Measurements from ENCODE around the gene HPCAL1. TPM values are rescaled to one million over a fixed set of nuclear protein-coding genes. Genes with fewer than 3 reads are reported as not detected.

HPCAL1 gene
- total RNA-seq, 1 experiment from 2014 or later, result 35.1 TPM

DNA sequence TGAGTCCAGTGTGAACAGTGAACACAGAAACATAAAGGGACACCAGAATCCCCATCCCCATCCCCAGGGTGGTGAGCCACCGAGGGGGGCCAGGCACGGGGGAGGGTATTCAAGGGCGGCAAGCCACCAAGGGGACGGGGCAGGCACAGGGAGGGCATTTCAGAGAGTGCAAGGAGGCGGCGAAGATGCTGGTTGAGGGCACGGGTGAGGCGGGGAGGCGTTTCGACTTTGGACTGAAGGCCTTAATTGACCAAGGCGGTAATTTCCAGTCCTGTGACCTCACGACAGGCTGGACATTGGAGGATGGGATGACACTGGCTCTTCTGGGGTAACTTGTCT lies 75.0 kb downstream of the HPCAL1 start:
- CTCF ChIA-PET, result no interaction called here
- intact Hi-C loops (cut with micrococcal nuclease; ENCODE audit: unreplicated experiment), result no loop called here
- BruUV-seq (replicated peaks), result no TSS peak
- H3K36me3 Mint-ChIP-seq (ENCODE audit: insufficient read depth, unreplicated experiment), result no peaks in the 10 kb centered on the region
- no peak overlapping the region for H3K4me3 Mint-ChIP-seq (ENCODE audit: low read depth, unreplicated experiment)
- H3K9me3 Mint-ChIP-seq (ENCODE audit: low read depth, unreplicated experiment), result no peaks in the 10 kb centered on the region
- no peak overlapping the region for H3K27ac Mint-ChIP-seq (ENCODE audit: unreplicated experiment)
- H3K4me1 Mint-ChIP-seq (ENCODE audit: low read depth, unreplicated experiment), result peaks cover 16% of the 10 kb centered on the region
- no peak for TF ChIP-seq CTCF (IDR thresholded peaks at IDR 0.05; ENCODE audit: unreplicated experiment)
- H3K27me3 Mint-ChIP-seq (ENCODE audit: unreplicated experiment), result no peaks in the 10 kb centered on the region
- no peak for DNase-seq

DNA sequence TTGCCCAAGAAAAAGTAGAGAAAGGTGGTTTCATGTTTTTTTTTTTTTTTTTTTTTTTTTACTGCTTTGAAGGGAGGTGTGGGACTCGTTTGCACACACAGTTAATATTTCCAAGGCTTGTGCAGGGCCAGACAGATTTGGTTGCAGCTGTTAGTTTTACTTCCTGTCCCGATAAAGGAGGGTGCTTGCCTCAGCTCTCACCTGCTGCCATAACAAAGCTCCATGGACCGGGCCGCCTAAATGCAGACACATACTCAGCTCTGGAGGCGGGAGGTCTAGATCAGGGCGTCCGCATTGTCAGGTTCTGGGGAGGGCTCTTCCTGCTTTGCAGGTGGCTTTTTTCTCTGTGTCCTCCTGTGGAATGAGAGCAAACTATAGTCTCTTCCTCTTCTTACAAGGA lies 75.5 kb downstream of the HPCAL1 start:
- TF ChIP-seq CTCF (IDR thresholded peaks at IDR 0.05; ENCODE audit: unreplicated experiment), result no peak
- DNase-seq, result no peak
- intact Hi-C loops (cut with micrococcal nuclease; ENCODE audit: unreplicated experiment), result no loop called here
- Mint-ChIP-seq H3K27me3 (ENCODE audit: unreplicated experiment) (no peaks in the 10 kb centered on the region), H3K9me3 (ENCODE audit: low read depth, unreplicated experiment) (no peaks in the 10 kb centered on the region), H3K27ac (ENCODE audit: unreplicated experiment) (no peak overlapping the region), H3K4me1 (ENCODE audit: low read depth, unreplicated experiment) (peaks cover 16% of the 10 kb centered on the region), H3K4me3 (ENCODE audit: low read depth, unreplicated experiment) (no peak overlapping the region), H3K36me3 (ENCODE audit: insufficient read depth, unreplicated experiment) (no peaks in the 10 kb centered on the region)
- no TSS peak for BruUV-seq (replicated peaks)
- CTCF ChIA-PET, result no interaction called here

DNA sequence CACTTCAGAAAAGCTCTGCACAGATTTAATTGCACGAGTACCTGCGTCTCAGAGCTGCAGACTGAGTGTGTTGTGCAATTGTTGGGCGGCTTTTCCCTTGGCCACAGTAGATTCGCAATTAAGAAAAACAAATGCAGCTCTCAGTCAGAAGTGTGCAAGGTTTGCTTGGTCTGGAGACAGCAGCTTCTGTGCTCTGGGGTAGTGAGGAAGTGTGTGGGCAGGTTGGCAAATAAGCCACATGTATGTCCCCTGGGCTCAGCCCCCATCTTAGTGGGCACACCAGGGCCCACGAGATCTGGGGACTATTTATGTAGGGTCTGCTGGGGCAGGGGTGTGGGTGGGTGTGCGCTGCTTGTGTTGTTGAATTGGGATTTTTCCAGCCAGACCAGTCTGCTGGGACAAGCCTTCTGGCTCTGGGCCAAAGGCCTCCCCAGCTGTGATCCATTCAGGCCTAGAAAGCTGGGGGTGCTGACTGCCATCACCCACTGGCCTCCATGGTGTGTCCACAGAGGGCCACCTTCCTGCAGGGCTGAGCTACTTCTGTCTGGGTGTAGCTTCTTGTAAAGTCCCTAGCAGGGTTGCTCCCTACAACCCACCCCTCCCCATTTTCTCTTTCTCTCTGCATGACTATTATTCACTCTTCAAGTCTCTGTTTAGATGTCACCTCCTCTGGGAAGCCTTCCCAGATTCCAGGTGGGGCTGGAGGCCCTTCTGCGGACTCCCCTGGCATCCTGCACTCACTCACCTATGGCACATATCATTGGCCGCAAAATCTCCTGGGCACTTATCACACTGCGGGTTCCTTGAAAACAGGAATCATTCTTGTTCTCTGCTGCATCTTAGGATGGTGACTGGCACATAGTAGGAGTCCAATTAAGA lies 77.6 kb downstream of the HPCAL1 start:
- no peak for TF ChIP-seq CTCF (IDR thresholded peaks at IDR 0.05; ENCODE audit: unreplicated experiment)
- CTCF ChIA-PET, result no interaction called here
- H3K27me3 Mint-ChIP-seq (ENCODE audit: unreplicated experiment), result no peaks in the 10 kb centered on the region
- H3K4me3 Mint-ChIP-seq (ENCODE audit: low read depth, unreplicated experiment), result no peak overlapping the region
- H3K4me1 Mint-ChIP-seq (ENCODE audit: low read depth, unreplicated experiment), result peaks cover 29% of the 10 kb centered on the region
- no peaks in the 10 kb centered on the region for H3K9me3 Mint-ChIP-seq (ENCODE audit: low read depth, unreplicated experiment)
- H3K36me3 Mint-ChIP-seq (ENCODE audit: insufficient read depth, unreplicated experiment), result no peaks in the 10 kb centered on the region
- intact Hi-C loops (cut with micrococcal nuclease; ENCODE audit: unreplicated experiment), result no loop called here
- no peak for DNase-seq
- no peak overlapping the region for H3K27ac Mint-ChIP-seq (ENCODE audit: unreplicated experiment)
- BruUV-seq (replicated peaks), result no TSS peak

- no TSS peak for BruUV-seq (replicated peaks)
Measured at GRCh38 chr2:10381997-10382353, 79.3 kb downstream of the HPCAL1 start.

More at GRCh38 chr2:10381997-10382353, 79.3 kb downstream of the HPCAL1 start:
- Mint-ChIP-seq H3K27me3 (ENCODE audit: unreplicated experiment) (no peaks in the 10 kb centered on the region), H3K36me3 (ENCODE audit: insufficient read depth, unreplicated experiment) (no peaks in the 10 kb centered on the region), H3K4me1 (ENCODE audit: low read depth, unreplicated experiment) (peaks cover 44% of the 10 kb centered on the region), H3K4me3 (ENCODE audit: low read depth, unreplicated experiment) (no peak overlapping the region), H3K27ac (ENCODE audit: unreplicated experiment) (no peak overlapping the region), H3K9me3 (ENCODE audit: low read depth, unreplicated experiment) (no peaks in the 10 kb centered on the region)
- TF ChIP-seq CTCF (IDR thresholded peaks at IDR 0.05; ENCODE audit: unreplicated experiment), result no peak
- CTCF ChIA-PET, result interaction anchor here (0.6 kb wide), 1 partner anchor 573 kb away, joined by 3 read pairs; no protein-coding TSS in a partner anchor
- intact Hi-C loops (cut with micrococcal nuclease; ENCODE audit: unreplicated experiment), result no loop called here
- no peak for DNase-seq
